HG02884 (cell line): ENCODE measurements around the gene C9orf72.
A peak's percentile ranks its signal among the peaks of the same experiment; 100 is the strongest.
"Not testable (repeated sequence)": the region's sequence is repeated elsewhere in the genome, so short reads cannot be mapped to it uniquely, and the experiment has no call there.

Experiments used
- ATAC-seq: cut with Tn5 transposase; IDR thresholded peaks from one replicate; pipeline ENCODE4 v1.9.1; 2021; ENCODE audit warnings: mild to moderate bottlenecking, moderate library complexity; ENCODE audit not compliant: unreplicated experiment

The C9orf72 gene

GRCh38 chr9:27519466-27520465 lies 53.5 kb downstream of the C9orf72 start:
- no peak for ATAC-seq

GRCh38 chr9:27518809-27519208 lies 54.5 kb downstream of the C9orf72 start:
- ATAC-seq: no peak

DNA sequence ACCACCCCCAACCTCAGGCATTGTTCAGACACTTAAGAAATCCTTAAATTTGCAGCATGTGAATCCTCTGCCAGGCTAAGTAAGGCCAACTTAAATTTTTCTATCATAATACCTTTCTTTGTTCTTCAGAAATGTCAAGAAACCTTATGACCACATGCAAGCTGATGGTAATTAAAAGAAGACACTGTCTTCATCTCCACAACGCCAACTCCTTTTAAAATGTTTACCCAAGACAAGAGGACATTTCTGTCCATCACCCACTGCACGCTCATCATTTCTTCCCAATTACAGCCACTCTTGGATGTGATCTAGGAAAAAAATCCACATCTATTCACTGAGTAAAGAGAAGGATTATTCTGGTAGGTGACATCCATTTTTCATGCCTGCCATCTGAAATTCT lies 55.3 kb downstream of the C9orf72 start:
- ATAC-seq: no peak

- no peak for ATAC-seq
These were observed 58.7 kb downstream of the C9orf72 start for GRCh38 chr9:27514551-27514950.

DNA sequence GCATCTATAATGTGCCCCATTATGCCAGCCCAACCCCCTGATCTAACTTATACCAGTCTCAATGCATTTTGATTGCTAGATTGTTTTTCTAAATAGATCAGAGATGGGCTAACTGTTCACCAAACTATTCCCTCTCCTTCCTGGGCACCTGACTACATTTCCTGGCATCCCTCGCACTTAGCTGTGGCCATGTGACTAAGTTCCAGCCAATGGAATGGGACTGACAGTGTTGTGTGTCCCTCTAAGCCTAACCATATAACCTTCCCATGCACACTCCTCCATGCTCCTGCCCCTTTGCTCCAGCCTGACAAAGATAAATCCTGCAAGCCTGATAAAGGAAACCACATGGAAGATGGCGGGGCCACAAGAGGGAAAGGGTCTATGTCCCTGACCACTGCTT lies 61.5 kb downstream of the C9orf72 start:
- no peak for ATAC-seq

DNA sequence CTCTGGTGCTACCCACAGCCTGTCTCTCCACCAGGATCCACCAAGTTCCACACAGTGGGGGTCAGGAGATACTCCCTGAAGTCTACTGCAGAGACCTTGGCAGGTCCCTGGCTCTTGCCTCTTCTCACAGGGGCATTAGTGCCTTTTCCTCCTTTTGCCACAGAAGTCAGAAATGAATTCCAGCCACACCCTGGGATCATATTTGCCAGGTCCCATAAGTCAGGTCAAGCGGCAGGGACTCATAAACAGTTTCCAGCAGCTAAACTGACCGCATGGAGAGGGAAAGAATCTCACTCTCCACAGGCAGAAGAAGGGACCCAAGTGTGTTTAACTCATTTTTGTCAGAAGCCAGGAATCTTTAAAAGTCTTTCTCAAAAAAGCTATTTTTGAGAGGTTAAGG lies 62.5 kb downstream of the C9orf72 start:
- no peak for ATAC-seq

DNA sequence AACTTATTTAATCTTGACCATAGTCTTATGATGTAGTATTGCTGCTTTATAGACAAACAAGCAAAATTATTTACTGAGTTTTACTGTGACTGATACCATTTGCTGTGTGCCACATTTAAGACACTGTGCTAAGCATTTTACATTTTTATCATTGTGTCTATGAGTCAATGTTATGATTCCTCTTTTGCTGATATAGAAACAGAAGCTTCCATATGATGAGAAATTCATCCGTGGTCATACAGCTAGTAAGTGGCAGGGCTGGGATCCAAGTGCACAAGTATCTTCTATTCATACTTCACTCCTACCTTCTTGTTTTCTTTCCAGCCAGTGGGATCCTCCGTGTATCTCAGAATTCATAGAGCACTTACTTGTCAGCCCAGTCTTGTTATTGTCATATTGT lies 66.3 kb downstream of the C9orf72 start:
- no peak for ATAC-seq

DNA sequence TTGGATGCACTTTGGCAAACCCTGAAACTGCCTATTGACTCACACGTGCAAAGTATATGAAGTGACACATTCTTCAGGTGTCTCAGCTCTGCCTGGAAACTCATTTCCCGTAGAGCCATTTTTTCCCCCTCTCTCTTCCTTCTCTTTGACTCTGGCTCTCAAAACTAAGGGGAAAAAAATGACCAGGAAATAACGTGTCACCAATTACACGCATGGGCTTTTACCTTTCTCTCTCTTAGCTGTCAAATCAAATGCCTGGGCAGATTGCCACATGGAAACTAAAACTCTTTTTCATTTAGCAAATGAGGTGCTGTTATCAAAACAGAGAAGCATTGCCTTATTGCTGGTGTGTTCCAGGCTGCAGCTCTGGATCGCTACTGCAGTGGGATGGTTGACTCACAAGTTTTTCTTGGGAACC lies 67.5 kb downstream of the C9orf72 start:
- no peak for ATAC-seq

DNA sequence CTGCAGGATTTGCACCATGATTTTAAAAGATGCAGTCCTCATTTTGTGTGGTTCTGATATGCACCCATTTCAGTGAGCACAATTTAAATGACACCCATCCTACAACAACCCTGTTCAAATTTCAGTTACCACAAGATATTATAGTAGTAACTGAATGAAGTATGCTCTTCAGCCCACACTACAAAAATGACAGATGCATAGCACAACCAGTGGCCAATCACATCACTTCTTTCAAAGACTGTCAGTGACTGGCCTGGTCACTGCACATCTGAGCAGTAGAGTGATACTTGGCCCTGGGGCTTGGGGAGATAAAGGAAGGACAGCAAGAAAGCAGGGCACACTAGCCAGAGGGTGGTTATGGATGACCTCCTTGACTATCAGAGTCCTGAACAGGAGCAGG lies 69.0 kb downstream of the C9orf72 start:
- peak; percentile 50 for ATAC-seq

GRCh38 chr9:27503623-27504022 lies 69.7 kb downstream of the C9orf72 start:
- ATAC-seq: no peak

GRCh38 chr9:27500902-27501301 lies 72.4 kb downstream of the C9orf72 start:
- ATAC-seq: not testable (repeated sequence)

DNA sequence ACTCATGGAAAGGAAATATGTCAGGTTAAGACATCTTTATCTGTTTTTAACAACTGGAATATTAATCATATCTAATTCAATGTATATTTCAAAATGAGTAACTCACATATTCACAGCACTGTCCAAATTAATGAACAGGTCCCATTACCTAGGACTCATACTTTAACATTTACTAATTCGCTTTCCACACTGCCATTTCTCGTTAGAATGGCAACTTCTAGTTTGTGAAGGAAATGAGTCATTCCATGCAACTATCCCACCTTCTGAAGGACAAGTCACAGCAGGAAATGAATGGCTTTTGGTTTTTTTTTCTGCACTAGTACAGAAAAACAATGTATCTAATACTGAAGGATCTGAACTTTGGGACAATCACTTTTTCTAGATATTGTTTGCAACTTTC lies 73.8 kb downstream of the C9orf72 start:
- ATAC-seq: peak; percentile 61

- no peak for ATAC-seq
These were observed 75.3 kb downstream of the C9orf72 start for GRCh38 chr9:27497883-27498417.
